A549 (cell line): Measurements from ENCODE around the gene ABHD2. TPM values are rescaled to one million over a fixed set of nuclear protein-coding genes. Genes with fewer than 3 reads are reported as not detected.
"Not testable (repeated sequence)": the region's sequence is repeated elsewhere in the genome, so short reads cannot be mapped to it uniquely, and the experiment has no call there.

Source experiments
- ATAC-seq, 2 experiments: fragments of 200-7000 bp in 1 of 2; fragments of >200 bp in 1 of 2; cut with Nextera tagmentation in 1 of 2; cut with Tn5 transposase in 1 of 2; 3 replicates each; pipeline versions ENCODE4 v1.8.0 to v1.9.1; 2018 to 2020; ENCODE audit warnings: mild to moderate bottlenecking in 1 of 2, moderate library complexity in 1 of 2
- CTCF ChIA-PET: fragments of 300-600 bp; sonication (Branson Sonifier 250); formaldehyde crosslinking; extraction: SDS; loops from one replicate; lab custom pipeline; 2021; ENCODE audit warnings: antibody characterized with exemption, inconsistent platforms; lab: Yijun Ruan, JAX
- POLR2A ChIA-PET: fragments of 350-600 bp; formaldehyde crosslinking; extraction: SDS; loops from one replicate; lab custom pipeline; 2021; ENCODE audit warnings: antibody characterized with exemption, inconsistent platforms; lab: Yijun Ruan, JAX
- DNase-seq, 2 experiments: peaks; one replicate each; pipeline versions ENCODE4 v3.0.0 to v3.0.0-alpha.2; 2011 to 2016; ENCODE audit warnings: low read depth in 1 of 2, low spot score in 1 of 2
- FAIRE-seq: peaks from 2 replicates; lab custom pipeline; 2011; peaks lifted over from hg19 to GRCh38; lab: Jason Lieb, UNC
- H3K27ac ChIP-seq, 2 experiments: fragments of >200 bp; sonication (Bioruptor Twin); formaldehyde crosslinking; 3 replicates each; pipeline ENCODE4 v1.5.1; 2016 to 2017
- H3K4me1 ChIP-seq: fragments of >200 bp; sonication (Bioruptor Twin); formaldehyde crosslinking; 3 replicates; pipeline ENCODE4 v1.6.1; 2016
- H3K4me2 ChIP-seq: fragments of >200 bp; sonication (Bioruptor Twin); formaldehyde crosslinking; 3 replicates; pipeline ENCODE4 v1.6.1; 2016
- H3K4me3 ChIP-seq: fragments of >200 bp; sonication (Bioruptor Twin); formaldehyde crosslinking; 3 replicates; pipeline ENCODE4 v1.5.1; 2016
- H3K9me3 ChIP-seq: fragments of >200 bp; sonication (Bioruptor Twin); formaldehyde crosslinking; 3 replicates; pipeline ENCODE4 v1.6.1; 2016
- ATOH8 ChIP-seq: fragments of 250-450 bp; sonication (Bioruptor Pico); IDR thresholded peaks from 2 replicates; pipeline ENCODE4 v1.5.0; 2020; ENCODE audit warnings: low read depth, mild to moderate bottlenecking, moderate library complexity
- FOSL2 ChIP-seq, 2 experiments: fragments of 450-650 bp in 1 of 2; fragments of >200 bp in 1 of 2; sonication (Bioruptor Twin) in 1 of 2; formaldehyde crosslinking; IDR thresholded peaks; 2 replicates each; pipeline versions ENCODE4 v1.5.0 to v1.6.1; 2016 to 2020; ENCODE audit warnings: mild to moderate bottlenecking in 1 of 2, moderate library complexity in 1 of 2
- FOXS1 ChIP-seq: fragments of 250-450 bp; sonication (Bioruptor Pico); IDR thresholded peaks from 2 replicates; pipeline ENCODE4 v1.5.0; 2020; ENCODE audit warnings: mild to moderate bottlenecking, moderate library complexity
- GATA3 ChIP-seq: IDR thresholded peaks from 2 replicates; pipeline ENCODE4 v1.6.1; 2012; ENCODE audit warnings: borderline replicate concordance
- HDAC2 ChIP-seq: fragments of 200-600 bp; sonication (generic); IDR thresholded peaks from 2 replicates; pipeline ENCODE4 v1.6.1; 2016
- HOXB13 ChIP-seq: fragments of 250-450 bp; sonication (Bioruptor Pico); IDR thresholded peaks from 2 replicates; pipeline ENCODE4 v1.5.0; 2020; ENCODE audit warnings: low read depth, mild to moderate bottlenecking, moderate library complexity
- HOXB5 ChIP-seq: fragments of 250-450 bp; sonication (Bioruptor Pico); IDR thresholded peaks from 2 replicates; pipeline ENCODE4 v1.5.0; 2020; ENCODE audit warnings: mild to moderate bottlenecking, moderate library complexity
- KDM5A ChIP-seq: fragments of 200-600 bp; sonication (generic); IDR thresholded peaks from 2 replicates; pipeline ENCODE4 v1.6.1; 2016; ENCODE audit warnings: antibody characterized with exemption, mild to moderate bottlenecking
- MAFK ChIP-seq: fragments of 450-650 bp; IDR thresholded peaks from 2 replicates; pipeline ENCODE4 v1.6.1; 2014; ENCODE audit not compliant: partially characterized antibody
- MAX ChIP-seq: IDR thresholded peaks from 2 replicates; pipeline ENCODE4 v1.6.1; 2012
- NFE2L2 ChIP-seq: fragments of 150-350 bp; conservative IDR thresholded peaks from 2 replicates; pipeline ENCODE4 v1.6.1; 2014; ENCODE audit warnings: low read length
- PBX3 ChIP-seq: IDR thresholded peaks from 2 replicates; pipeline ENCODE4 v1.6.1; 2012
- ZFP36 ChIP-seq: fragments of 450-650 bp; IDR thresholded peaks from 2 replicates; pipeline ENCODE4 v1.6.1; 2014; ENCODE audit warnings: borderline replicate concordance; ENCODE audit not compliant: partially characterized antibody
- ZSCAN20 ChIP-seq: fragments of 250-450 bp; sonication (Bioruptor Pico); IDR thresholded peaks from 2 replicates; pipeline ENCODE4 v1.8.0; 2022; ENCODE audit warnings: mild to moderate bottlenecking, moderate library complexity
- WGBS: methylation state at CpG from one replicate; pipeline ENCODE4 v1.1.6; 2017; ENCODE audit errors: missing lambda C conversion rate; 5-methylcytosine and 5-hydroxymethylcytosine counted together
- polyA plus RNA-seq, 4 experiments: library from polyadenylated mRNA; depleted of rRNA in 3 of 4; stranded (reverse); fragments of >200 nt; fragmentation: RNase III in 1 of 4; extraction: RNeasy Plus Mini Kit Qiagen cat#74134 plus additional on column Dnase treatment in 1 of 4; gene quantifications; 2 replicates in 3 of 4; 3 replicates in 1 of 4; pipeline ENCODE4 v1.2.3, GENCODE V29; 2011 to 2017

Gene ABHD2
- polyA plus RNA-seq, 2 of the 4 experiments (the other 2 are of a cell fraction): 36.2 to 63.3 TPM

GRCh38 chr15:89132611-89133507, 44.6 kb downstream of the ABHD2 start:
- TF ChIP-seq GATA3 (no peak), FOXS1 (CRISPR knock-in tag) (no peak), MAX (no peak), ZSCAN20 (CRISPR knock-in tag) (no peak), FOSL2 (IDR thresholded peaks at IDR 0.05) (no peak), FOSL2 (CRISPR knock-in tag; IDR thresholded peaks at IDR 0.05) (no peak), HOXB5 (no peak), HDAC2 (no peak), ZFP36 (no peak), NFE2L2 (no peak), PBX3 (no peak), HOXB13 (CRISPR knock-in tag) (no peak), KDM5A (no peak)
- no peak for DNase-seq
- H3K4me3 ChIP-seq: no peak overlapping the region
- ChIA-PET CTCF (interaction anchor here (0.6 to 19.0 kb wide), 19 partner anchors 10 to 116 kb away, joined by 3 to 380 read pairs (median 4); partner anchors contain the start of genes ABHD2 and FANCI), POLR2A (interaction anchor here (1.5 kb wide), 1 partner anchor 45 kb away, joined by 5 read pairs; the partner anchor contains the start of gene ABHD2)
- no peaks in the 10 kb centered on the region for H3K9me3 ChIP-seq
- WGBS: 71% methylated on average over 9 of the region's 9 CpGs
- peaks cover 26% of the 10 kb centered on the region for H3K4me1 ChIP-seq
- no peak for ATAC-seq
- no peak for FAIRE-seq
- no peak overlapping the region for H3K4me2 ChIP-seq
- H3K27ac ChIP-seq: peak overlapping the region in 1 of 2 experiments; percentile 1; a peak in 1 of 6 replicates

GRCh38 chr15:89135387-89136077, 47.3 kb downstream of the ABHD2 start:
- H3K9me3 ChIP-seq, H3K27ac ChIP-seq, H3K4me2 ChIP-seq, FAIRE-seq, DNase-seq, H3K4me3 ChIP-seq, ATAC-seq, POLR2A ChIA-PET: not testable (repeated sequence)
- CTCF ChIA-PET: interaction anchor here (0.6 to 19.0 kb wide), 4 partner anchors 17 to 224 kb away, joined by 3 to 380 read pairs (median 4); no protein-coding TSS in a partner anchor
- peaks cover 31% of the 10 kb centered on the region for H3K4me1 ChIP-seq
- 94% methylated on average over 10 of the region's 10 CpGs for WGBS

- H3K4me1 ChIP-seq: peaks cover 31% of the 10 kb centered on the region
- DNase-seq (no peak), FAIRE-seq (no peak), ATAC-seq (no peak)
- no peak overlapping the region for H3K4me3 ChIP-seq
- WGBS: 90% methylated on average over 12 of the region's 12 CpGs
- TF ChIP-seq MAFK (peak; percentile 48), ATOH8 (no peak)
- no peak overlapping the region; a peak in 1 of 6 replicates for H3K27ac ChIP-seq
- no peak overlapping the region for H3K4me2 ChIP-seq
- no peaks in the 10 kb centered on the region for H3K9me3 ChIP-seq
- ChIA-PET CTCF (interaction anchor here (0.6 to 19.0 kb wide), 4 partner anchors 16 to 223 kb away, joined by 3 to 380 read pairs (median 30); no protein-coding TSS in a partner anchor), POLR2A (no interaction called here)
These were observed 48.0 kb downstream of the ABHD2 start for GRCh38 chr15:89136078-89136806.
